ENCODE data around the gene UCK2. TPM values are rescaled to one million over a fixed set of nuclear protein-coding genes. Genes with fewer than 3 reads are reported as not detected.

The UCK2 gene
- total RNA-seq, 1 experiment from 2014 or later: 158 TPM

DNA sequence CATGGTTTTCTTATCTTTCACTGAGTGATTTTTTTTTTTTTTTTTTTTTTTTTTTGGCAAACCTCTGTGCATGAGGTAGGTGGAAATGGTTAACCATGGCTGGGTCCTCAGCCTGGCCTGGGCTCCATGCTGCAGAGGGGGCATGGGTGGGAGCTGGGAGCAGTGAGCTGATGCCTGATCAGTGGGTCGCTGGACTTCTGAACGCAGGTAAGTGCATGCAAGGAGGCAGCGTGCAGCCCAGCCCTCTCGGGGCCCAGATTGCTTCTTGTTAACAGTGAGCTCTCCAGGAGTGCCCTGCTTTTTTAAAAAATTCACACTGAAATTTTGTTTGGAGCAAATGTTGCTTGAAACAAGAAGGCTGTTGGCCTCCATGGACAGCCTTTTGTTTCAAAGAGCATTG is 75.2 kb downstream of the UCK2 start:
- no peak for DNase-seq
- Histone ChIP-seq H3K36me3 (replicated peaks; ENCODE audit: control insufficient read depth, insufficient read depth, low read length) (peaks cover 35% of the 10 kb centered on the region), H3K4me3 (ENCODE audit: insufficient read depth, low read depth, low read length) (no peak overlapping the region), H3K27me3 (ENCODE audit: control insufficient read depth, insufficient read depth, low read length) (no peaks in the 10 kb centered on the region)

DNA sequence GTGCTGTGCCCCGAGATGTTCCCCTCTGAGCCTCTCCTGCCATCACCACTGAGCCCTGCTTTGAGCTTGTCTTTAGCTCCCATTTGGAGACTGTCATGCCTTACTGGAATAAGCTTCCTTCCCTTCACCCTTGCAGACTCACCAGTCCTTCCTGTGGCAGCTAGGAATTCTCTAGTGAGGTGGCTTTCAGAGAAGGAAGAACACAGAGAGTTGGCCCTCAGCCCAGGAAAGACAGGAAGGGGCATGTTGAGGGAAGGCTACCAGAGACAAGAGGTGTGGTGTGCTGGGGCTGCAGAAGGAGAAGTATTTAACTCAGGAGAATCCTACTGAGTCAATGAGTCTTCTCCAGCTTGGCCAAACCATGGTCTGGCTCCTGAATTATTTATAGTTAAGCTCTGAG is 76.3 kb downstream of the UCK2 start:
- no peak for DNase-seq
- peaks cover 40% of the 10 kb centered on the region for H3K36me3 ChIP-seq (replicated peaks; ENCODE audit: control insufficient read depth, insufficient read depth, low read length)
- H3K4me3 ChIP-seq (ENCODE audit: insufficient read depth, low read depth, low read length): no peak overlapping the region
- no peaks in the 10 kb centered on the region for H3K27me3 ChIP-seq (ENCODE audit: control insufficient read depth, insufficient read depth, low read length)

DNA sequence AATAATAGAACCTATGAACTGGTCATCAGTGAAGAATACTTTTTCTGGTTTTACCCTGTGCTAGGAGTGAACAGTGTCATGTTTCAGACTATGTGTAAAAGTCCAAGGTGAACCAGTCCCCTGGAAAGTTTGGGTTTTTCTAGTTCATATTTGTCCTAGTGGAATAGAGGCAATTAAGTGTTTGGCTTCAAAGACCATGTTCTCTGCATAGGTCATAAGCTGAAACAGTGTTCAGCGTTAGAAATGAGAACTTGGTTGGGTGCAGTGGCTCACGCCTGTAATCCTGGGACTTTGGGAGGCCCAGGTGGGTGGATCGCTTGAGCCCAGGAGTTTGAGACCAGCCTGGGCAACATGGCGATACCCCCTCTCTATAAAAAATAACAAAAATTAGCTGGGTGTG is 77.5 kb downstream of the UCK2 start:
- peaks cover 42% of the 10 kb centered on the region for H3K36me3 ChIP-seq (replicated peaks; ENCODE audit: control insufficient read depth, insufficient read depth, low read length)
- DNase-seq: no peak
- H3K27me3 ChIP-seq (ENCODE audit: control insufficient read depth, insufficient read depth, low read length): no peaks in the 10 kb centered on the region
- H3K4me3 ChIP-seq (ENCODE audit: insufficient read depth, low read depth, low read length): no peak overlapping the region

DNA sequence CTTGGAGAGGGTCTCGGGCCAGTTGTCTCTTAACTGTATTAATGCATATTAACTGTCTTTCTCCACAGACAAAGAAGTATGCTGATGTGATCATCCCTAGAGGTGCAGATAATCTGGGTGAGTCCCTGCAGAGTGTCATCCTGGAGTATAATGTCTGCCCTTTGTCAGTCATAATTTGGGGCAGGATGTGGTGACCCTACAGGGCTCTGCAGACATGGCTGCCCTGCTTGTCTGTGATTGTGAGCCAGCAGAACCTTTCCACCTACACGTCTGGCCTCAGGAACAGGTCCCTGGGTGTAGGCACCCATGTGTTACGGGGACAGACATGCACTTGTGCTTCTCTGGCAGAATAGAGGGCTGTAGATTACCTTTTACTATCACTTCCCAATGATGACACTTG is 78.4 kb downstream of the UCK2 start:
- H3K36me3 ChIP-seq (replicated peaks; ENCODE audit: control insufficient read depth, insufficient read depth, low read length): peaks cover 40% of the 10 kb centered on the region
- no peak for DNase-seq
- no peak overlapping the region for H3K4me3 ChIP-seq (ENCODE audit: insufficient read depth, low read depth, low read length)
- H3K27me3 ChIP-seq (ENCODE audit: control insufficient read depth, insufficient read depth, low read length): no peaks in the 10 kb centered on the region

DNA sequence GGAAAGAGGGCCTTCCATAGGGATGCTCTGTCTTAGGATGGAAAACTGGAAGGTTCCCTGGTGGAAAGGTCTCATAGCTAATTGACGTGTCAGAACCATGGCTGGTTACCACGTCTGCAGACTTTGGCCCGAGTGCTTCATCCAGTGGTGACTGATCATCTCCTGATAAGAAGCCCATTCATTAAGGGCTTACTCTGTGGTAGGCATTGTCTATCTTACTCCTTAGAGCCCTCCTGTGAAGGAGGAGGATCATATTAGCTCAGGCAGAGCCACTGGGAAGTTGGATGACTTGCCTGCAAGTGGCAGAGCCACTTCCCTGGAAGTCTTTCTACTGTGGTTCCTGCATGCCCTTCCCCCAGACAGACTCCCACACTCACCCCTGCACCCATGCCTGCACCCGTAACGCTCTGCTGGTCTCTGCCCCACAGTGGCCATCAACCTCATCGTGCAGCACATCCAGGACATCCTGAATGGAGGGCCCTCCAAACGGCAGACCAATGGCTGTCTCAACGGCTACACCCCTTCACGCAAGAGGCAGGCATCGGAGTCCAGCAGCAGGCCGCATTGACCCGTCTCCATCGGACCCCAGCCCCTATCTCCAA is 79.9 kb downstream of the UCK2 start:
- Histone ChIP-seq H3K4me3 (ENCODE audit: insufficient read depth, low read depth, low read length) (no peak overlapping the region), H3K36me3 (replicated peaks; ENCODE audit: control insufficient read depth, insufficient read depth, low read length) (peaks cover 39% of the 10 kb centered on the region), H3K27me3 (ENCODE audit: control insufficient read depth, insufficient read depth, low read length) (no peaks in the 10 kb centered on the region)
- DNase-seq: no peak

DNA sequence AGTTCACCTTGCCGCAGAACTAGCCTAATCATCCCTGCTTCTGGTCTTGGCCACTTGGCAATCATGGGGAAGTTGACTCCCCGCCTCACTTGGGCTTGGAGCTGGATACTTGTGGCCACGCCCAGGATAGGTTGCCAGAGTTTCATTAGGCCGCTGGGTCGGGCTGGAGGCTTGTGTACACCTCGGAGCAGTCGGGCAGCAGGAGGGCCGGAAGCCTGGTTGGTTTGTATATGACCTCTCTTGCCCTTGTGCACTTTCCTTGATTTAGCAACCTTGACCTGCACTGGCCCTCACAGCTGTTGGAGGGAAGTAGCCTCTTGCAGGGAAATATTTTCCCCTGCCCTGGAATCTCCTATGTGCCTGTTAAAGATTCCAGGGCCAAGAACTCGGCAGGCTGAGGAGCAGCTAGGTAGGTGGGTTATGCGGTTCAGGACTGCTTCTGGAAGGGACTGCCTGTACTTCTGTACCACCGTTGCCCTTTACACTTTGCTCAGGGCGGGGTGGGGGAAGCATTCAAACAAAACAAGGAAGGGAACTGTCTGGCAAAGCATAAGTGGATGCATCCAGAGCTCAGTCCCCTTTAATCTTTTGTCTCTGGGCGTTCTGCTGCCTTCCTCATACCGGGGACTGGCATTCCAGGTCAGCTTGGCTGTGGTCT is 83.5 kb downstream of the UCK2 start:
- Histone ChIP-seq H3K27me3 (ENCODE audit: control insufficient read depth, insufficient read depth, low read length) (no peaks in the 10 kb centered on the region), H3K36me3 (replicated peaks; ENCODE audit: control insufficient read depth, insufficient read depth, low read length) (peaks cover 26% of the 10 kb centered on the region), H3K4me3 (ENCODE audit: insufficient read depth, low read depth, low read length) (no peak overlapping the region)
- no peak for DNase-seq

DNA sequence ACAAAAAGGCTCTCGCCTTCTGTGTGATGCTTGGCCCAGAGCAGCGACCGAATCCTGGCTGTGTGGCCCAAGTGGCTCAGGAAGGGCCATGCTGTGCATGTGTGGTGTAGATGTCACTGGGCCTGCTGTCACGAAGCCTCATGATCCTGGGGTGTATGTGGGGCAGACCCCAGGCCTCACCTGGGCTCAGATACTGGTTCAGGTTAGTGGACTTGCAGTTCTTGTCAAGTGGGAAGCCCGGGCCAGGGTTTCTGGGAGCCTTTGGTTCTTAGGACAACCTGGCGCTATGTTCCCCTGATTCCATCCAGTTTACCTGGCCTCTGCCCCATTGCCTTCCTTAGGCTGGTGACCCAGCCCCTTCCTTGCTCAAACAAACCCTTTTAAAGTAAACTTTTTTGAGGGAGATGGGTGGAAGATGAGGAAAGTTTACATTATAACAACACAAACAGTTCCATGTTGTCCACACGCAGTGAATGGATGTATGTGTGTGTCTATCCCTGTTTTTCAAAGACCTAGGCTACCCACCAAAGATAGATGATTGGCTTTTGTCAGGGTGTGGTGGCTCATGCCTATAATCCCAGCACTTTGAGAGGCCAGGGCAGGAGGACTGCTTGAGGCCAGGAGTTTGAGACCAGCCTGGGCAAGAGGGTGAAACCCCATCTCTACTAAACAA is 84.3 kb downstream of the UCK2 start:
- Histone ChIP-seq H3K4me3 (ENCODE audit: insufficient read depth, low read depth, low read length) (no peak overlapping the region), H3K27me3 (ENCODE audit: control insufficient read depth, insufficient read depth, low read length) (no peaks in the 10 kb centered on the region), H3K36me3 (replicated peaks; ENCODE audit: control insufficient read depth, insufficient read depth, low read length) (peaks cover 22% of the 10 kb centered on the region)
- DNase-seq: no peak

DNA sequence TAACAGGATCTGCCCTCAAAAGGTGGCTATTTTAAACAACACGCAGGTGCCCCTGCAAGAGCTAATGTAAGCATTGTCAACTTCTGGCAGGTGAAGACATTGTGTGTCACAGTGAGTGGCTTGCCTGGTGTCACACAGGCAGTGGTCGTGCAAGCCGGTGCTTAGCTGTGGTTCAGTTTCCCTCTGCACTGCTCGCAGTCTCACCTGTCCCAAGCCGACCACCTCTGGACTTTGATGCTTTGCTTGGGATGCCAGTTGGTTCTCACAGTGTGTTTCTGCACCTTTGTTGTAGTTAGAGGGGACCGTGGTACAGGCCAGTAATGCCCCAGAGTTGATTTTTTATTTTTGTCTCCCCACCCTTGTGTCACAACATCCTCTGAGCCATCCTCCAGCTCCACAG is 85.2 kb downstream of the UCK2 start:
- Histone ChIP-seq H3K36me3 (replicated peaks; ENCODE audit: control insufficient read depth, insufficient read depth, low read length) (peaks cover 15% of the 10 kb centered on the region), H3K4me3 (ENCODE audit: insufficient read depth, low read depth, low read length) (no peak overlapping the region), H3K27me3 (ENCODE audit: control insufficient read depth, insufficient read depth, low read length) (no peaks in the 10 kb centered on the region)
- DNase-seq: no peak

DNA sequence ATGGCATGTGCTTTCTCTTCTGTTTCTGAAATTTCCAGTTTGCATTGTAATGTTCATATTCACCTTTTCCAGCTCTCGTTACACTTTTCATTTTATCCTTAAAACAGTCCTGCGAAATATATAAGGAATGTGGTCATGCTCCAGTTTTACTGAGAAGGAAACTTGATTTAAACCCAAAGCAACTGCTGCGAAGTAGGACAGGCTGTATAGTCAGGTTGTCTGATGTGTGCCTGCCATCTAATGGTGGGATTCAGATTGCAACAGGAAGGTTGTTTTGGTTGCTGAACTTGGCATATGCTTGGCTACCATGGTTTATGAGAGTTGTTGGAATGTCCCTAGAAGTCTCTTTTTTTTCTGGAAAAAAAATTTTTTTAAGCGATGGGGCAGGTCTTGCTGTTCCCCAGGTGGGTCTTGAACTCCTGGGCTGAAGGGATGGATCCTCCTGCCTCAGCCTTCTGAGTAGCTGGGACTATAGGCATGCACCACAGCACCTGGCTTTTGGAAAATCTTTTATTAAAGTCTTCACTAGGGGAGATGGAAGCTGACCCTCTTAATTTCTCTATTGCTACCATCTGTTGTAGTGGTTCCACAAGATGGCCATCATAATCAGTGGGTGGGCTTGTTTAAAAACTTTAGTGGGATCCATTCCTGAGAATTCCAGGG is 86.9 kb downstream of the UCK2 start:
- peak; percentile 73 for DNase-seq
- H3K27me3 ChIP-seq (ENCODE audit: control insufficient read depth, insufficient read depth, low read length): no peaks in the 10 kb centered on the region
- peaks cover 5% of the 10 kb centered on the region for H3K36me3 ChIP-seq (replicated peaks; ENCODE audit: control insufficient read depth, insufficient read depth, low read length)

DNA sequence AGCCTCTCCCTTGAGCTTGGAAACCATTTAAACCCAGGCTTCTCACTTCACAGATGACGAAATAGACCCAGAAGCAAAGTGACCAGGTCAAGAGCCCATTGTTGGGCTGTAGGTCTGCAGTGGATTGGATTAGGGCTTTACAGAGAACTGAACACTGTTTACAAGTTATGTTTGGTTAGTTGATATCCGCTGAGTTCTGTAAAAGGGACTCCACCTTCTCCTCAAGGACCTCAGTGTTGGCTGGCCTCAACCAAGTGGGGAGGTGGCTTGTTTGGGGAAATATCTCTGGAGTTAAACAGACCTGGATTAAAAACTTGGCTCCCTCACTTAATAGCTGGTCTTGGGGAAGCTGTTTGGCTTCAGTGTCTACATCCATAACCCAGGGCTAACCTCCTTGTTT is 88.1 kb downstream of the UCK2 start:
- H3K4me3 ChIP-seq (ENCODE audit: insufficient read depth, low read depth, low read length): no peak overlapping the region
- no peaks in the 10 kb centered on the region for H3K27me3 ChIP-seq (ENCODE audit: control insufficient read depth, insufficient read depth, low read length)
- DNase-seq: no peak
- H3K36me3 ChIP-seq (replicated peaks; ENCODE audit: control insufficient read depth, insufficient read depth, low read length): peaks cover 2% of the 10 kb centered on the region; the same call in 1 of the 2 replicates

More for the DNA sequence above, 86.9 kb downstream of the UCK2 start:
- H3K4me3 ChIP-seq (ENCODE audit: insufficient read depth, low read depth, low read length): no peak overlapping the region

DNA sequence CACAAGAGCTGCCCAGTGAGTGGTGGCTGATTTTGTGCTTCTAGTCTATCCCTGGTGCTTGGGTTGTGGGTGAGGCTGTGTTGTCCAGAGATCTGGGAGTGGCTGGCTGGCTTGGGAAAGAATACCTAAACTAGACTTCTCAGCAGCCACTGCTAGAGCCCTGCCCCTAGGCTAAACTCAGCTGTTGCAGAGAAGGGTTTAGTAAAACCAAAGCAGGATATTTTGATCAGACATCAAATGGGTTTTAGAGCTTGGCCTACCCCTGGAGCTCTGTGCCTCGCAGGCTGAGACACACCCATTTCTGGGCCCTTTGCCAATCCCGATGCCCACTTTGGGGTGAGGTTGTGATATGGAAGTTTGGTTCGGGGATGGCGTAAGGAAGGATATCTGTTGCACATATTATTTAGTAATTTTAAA is 88.5 kb downstream of the UCK2 start:
- Histone ChIP-seq H3K36me3 (replicated peaks; ENCODE audit: control insufficient read depth, insufficient read depth, low read length) (no peaks in the 10 kb centered on the region), H3K27me3 (ENCODE audit: control insufficient read depth, insufficient read depth, low read length) (no peaks in the 10 kb centered on the region), H3K4me3 (ENCODE audit: insufficient read depth, low read depth, low read length) (no peak overlapping the region)
- no peak for DNase-seq

DNA sequence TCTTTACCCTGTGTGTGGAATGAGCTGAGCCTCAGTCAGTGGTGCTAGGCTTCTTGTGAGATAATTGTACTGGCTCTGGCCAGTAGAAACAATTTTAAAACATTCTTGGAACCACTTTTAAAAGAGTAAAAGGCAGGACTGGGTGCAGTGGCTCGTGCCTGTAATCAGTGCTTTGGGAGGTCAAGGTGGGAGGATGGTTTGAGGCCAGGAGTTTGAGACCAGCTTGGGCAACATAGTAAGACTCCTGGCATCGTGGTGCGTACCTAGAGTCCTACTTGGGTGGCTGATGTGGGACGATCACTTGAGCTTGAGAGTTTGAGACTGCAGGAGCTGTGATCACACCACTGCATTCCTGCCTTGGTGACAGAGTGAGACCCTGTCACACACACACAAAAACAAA is 89.8 kb downstream of the UCK2 start:
- H3K36me3 ChIP-seq (replicated peaks; ENCODE audit: control insufficient read depth, insufficient read depth, low read length): no peaks in the 10 kb centered on the region
- no peak overlapping the region for H3K4me3 ChIP-seq (ENCODE audit: insufficient read depth, low read depth, low read length)
- H3K27me3 ChIP-seq (ENCODE audit: control insufficient read depth, insufficient read depth, low read length): no peaks in the 10 kb centered on the region
- DNase-seq: no peak

DNA sequence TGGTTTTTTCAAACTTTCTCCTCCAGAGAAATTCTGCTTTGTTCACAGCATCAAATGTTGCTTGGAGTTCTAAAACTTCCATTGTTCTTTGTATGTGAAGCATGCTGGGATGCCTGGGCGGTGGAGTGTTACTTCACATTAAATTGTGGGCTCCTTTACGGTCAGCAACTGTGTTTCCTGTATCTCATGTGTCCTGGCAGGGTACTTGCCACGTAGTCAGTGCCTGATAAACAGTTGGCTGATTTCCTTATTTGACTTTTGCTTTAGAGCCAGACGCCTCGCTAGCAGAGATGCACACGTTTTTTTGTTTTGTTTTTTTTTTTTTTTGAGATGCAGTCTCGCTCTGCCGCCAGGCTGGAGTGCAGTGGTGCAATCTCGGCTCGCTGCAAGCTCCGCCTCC is 96.7 kb downstream of the UCK2 start:
- no peaks in the 10 kb centered on the region for H3K36me3 ChIP-seq (replicated peaks; ENCODE audit: control insufficient read depth, insufficient read depth, low read length)
- DNase-seq: no peak
- H3K27me3 ChIP-seq (ENCODE audit: control insufficient read depth, insufficient read depth, low read length): no peaks in the 10 kb centered on the region
- no peak overlapping the region for H3K4me3 ChIP-seq (ENCODE audit: insufficient read depth, low read depth, low read length)

DNA sequence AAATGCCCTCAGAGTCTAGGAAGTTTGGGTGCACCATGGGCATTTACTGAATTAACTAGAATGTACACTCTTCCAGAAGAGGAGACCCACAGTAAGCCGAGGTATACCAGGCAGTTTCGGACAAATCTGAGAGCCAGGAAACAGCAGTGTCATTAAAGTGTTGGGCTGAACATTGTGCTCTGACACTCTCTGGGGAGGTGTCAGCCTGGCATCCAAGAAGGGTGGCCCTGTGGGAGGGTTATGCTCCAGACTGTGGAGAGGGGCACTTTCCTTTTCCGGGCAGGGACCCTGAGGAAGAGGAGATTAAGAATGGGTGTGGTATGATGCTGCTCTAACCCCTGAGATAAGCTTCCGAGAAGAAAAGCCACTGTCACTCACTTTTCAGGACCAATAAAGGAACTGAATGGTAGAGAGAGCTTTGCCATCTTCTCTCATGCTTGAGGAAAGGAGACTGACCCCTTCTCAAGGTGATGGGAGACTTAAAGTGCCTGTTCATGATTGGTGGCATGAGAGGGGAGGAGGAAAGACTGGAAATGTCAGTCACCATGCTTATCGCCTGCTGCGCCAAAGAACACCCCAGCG is 98.2 kb downstream of the UCK2 start:
- Histone ChIP-seq H3K36me3 (replicated peaks; ENCODE audit: control insufficient read depth, insufficient read depth, low read length) (no peaks in the 10 kb centered on the region), H3K4me3 (ENCODE audit: insufficient read depth, low read depth, low read length) (no peak overlapping the region), H3K27me3 (ENCODE audit: control insufficient read depth, insufficient read depth, low read length) (no peaks in the 10 kb centered on the region)
- no peak for DNase-seq
